WTC11 (cell line): ENCODE data around the gene F10. TPM values are rescaled to one million over a fixed set of nuclear protein-coding genes. Genes with fewer than 3 reads are reported as not detected.
A peak's percentile ranks its signal among the peaks of the same experiment; 100 is the strongest.

Experiments
- ATAC-seq: fragments of 200-7000 bp; cut with Tn5 transposase; 2 replicates; pipeline ENCODE4 v1.10.0; 2021; ENCODE audit warnings: mild to moderate bottlenecking, moderate library complexity
- CTCF ChIA-PET: fragments of 300-600 bp; sonication (Branson Sonifier 250); formaldehyde crosslinking; loops from one replicate; lab custom pipeline; 2021; ENCODE audit warnings: antibody characterized with exemption; lab: Charles Lee
- POLR2A ChIA-PET: fragments of 350-600 bp; sonication (Branson Sonifier 250); formaldehyde crosslinking; loops from one replicate; lab custom pipeline; 2021; ENCODE audit warnings: antibody characterized with exemption; lab: Charles Lee
- DNase-seq: peaks from one replicate; pipeline ENCODE4 v3.0.0; 2021; ENCODE audit warnings: low spot score
- H3K27ac Mint-ChIP-seq: 2 replicates; pipeline ENCODE4 v1.8.0; 2021; ENCODE audit warnings: mixed read lengths
- H3K27me3 Mint-ChIP-seq: 2 replicates; pipeline ENCODE4 v1.8.0; 2021; ENCODE audit warnings: low read depth, mild to moderate bottlenecking, moderate library complexity, mixed read lengths
- H3K36me3 Mint-ChIP-seq: 2 replicates; pipeline ENCODE4 v1.8.0; 2021; ENCODE audit warnings: mixed read lengths
- H3K4me1 Mint-ChIP-seq: 2 replicates; pipeline ENCODE4 v1.8.0; 2022; ENCODE audit warnings: mixed read lengths
- H3K4me3 Mint-ChIP-seq: 2 replicates; pipeline ENCODE4 v1.8.0; 2021; ENCODE audit warnings: mild to moderate bottlenecking, moderate library complexity, mixed read lengths
- H3K9me3 Mint-ChIP-seq: 2 replicates; pipeline ENCODE4 v1.8.0; 2021; ENCODE audit warnings: mixed read lengths
- GABPB1 ChIP-seq: sonication (generic); formaldehyde crosslinking; IDR thresholded peaks from 2 replicates; pipeline ENCODE4 v1.8.1; 2023; ENCODE audit warnings: mild to moderate bottlenecking, missing genetic modification reagents
- MAX ChIP-seq: sonication (generic); formaldehyde crosslinking; IDR thresholded peaks from 2 replicates; pipeline ENCODE4 v1.8.0; 2022; ENCODE audit warnings: mild to moderate bottlenecking, missing genetic modification reagents
- RELA ChIP-seq: sonication (generic); formaldehyde crosslinking; IDR thresholded peaks from 2 replicates; pipeline ENCODE4 v1.8.1; 2022; ENCODE audit warnings: missing genetic modification reagents, mild to moderate bottlenecking, borderline replicate concordance
- SMAD3 ChIP-seq: sonication (generic); formaldehyde crosslinking; IDR thresholded peaks from 2 replicates; pipeline ENCODE4 v1.8.0; 2022; ENCODE audit warnings: missing genetic modification reagents, mild to moderate bottlenecking, borderline replicate concordance
- TEAD4 ChIP-seq: sonication (generic); formaldehyde crosslinking; IDR thresholded peaks from 2 replicates; pipeline ENCODE4 v1.8.0; 2022; ENCODE audit warnings: mild to moderate bottlenecking, missing genetic modification reagents
- ZNF138 ChIP-seq: sonication (generic); formaldehyde crosslinking; conservative IDR thresholded peaks from 2 replicates; pipeline ENCODE4 v1.8.1; 2022; ENCODE audit warnings: mild to moderate bottlenecking, moderate library complexity, missing genetic modification reagents
- ZNF512 ChIP-seq: sonication (generic); formaldehyde crosslinking; IDR thresholded peaks from 2 replicates; pipeline ENCODE4 v1.8.1; 2022; ENCODE audit warnings: missing genetic modification reagents, borderline replicate concordance
- total RNA-seq: library from RNA; stranded (reverse); gene quantifications from 3 replicates; pipeline ENCODE4 v1.2.3, GENCODE V29; 2021
- TF ChIP-seq, protein P1 (sequence below): fragments of 250-450 bp; sonication (Bioruptor Pico); IDR thresholded peaks from 2 replicates; pipeline ENCODE4 v2.1.2; 2022; ENCODE audit warnings: mild to moderate bottlenecking, moderate library complexity
- TF ChIP-seq, protein P2 (sequence below): sonication (generic); formaldehyde crosslinking; IDR thresholded peaks from 2 replicates; pipeline ENCODE4 v1.8.0; 2023; ENCODE audit warnings: mild to moderate bottlenecking, missing genetic modification reagents
- TF ChIP-seq, protein P3 (sequence below): sonication (generic); formaldehyde crosslinking; IDR thresholded peaks from 2 replicates; pipeline ENCODE4 v1.8.0; 2023; ENCODE audit warnings: missing genetic modification reagents
- TF ChIP-seq, protein P4 (sequence below): sonication (generic); formaldehyde crosslinking; IDR thresholded peaks from 2 replicates; pipeline ENCODE4 v1.8.1; 2022; ENCODE audit warnings: low read depth, missing genetic modification reagents, borderline replicate concordance
- TF ChIP-seq, protein P5 (sequence below): sonication (generic); formaldehyde crosslinking; IDR thresholded peaks from 2 replicates; pipeline ENCODE4 v1.8.1; 2023; ENCODE audit warnings: mild to moderate bottlenecking, missing genetic modification reagents
- TF ChIP-seq, protein P6 (sequence below): sonication (generic); formaldehyde crosslinking; IDR thresholded peaks from 2 replicates; pipeline ENCODE4 v1.8.1; 2023; ENCODE audit warnings: mild to moderate bottlenecking, moderate library complexity, missing genetic modification reagents

The F10 gene
- total RNA-seq, 1 experiment from 2014 or later, result 0.87 TPM

DNA sequence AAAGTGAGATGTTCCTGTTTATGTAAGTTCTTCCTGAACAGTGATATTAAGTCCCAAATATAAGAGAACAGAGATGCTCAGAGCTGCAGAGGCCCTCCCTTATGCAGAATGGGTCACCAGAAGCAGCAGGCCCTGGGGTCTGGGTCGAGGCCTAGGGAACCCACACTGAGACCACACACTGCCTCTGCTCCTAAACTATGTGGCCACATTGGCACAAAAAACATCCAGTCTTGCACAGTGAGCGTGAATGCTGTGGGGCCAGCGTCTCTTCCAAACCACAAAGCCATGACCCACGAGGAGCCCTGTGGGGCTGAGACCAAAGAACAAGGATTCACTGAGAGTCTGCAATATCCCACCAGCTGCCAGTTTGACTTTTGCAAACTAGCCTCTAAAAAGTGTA, 59.4 kb downstream of the F10 start:
- POLR2A ChIA-PET, result no interaction called here

DNA sequence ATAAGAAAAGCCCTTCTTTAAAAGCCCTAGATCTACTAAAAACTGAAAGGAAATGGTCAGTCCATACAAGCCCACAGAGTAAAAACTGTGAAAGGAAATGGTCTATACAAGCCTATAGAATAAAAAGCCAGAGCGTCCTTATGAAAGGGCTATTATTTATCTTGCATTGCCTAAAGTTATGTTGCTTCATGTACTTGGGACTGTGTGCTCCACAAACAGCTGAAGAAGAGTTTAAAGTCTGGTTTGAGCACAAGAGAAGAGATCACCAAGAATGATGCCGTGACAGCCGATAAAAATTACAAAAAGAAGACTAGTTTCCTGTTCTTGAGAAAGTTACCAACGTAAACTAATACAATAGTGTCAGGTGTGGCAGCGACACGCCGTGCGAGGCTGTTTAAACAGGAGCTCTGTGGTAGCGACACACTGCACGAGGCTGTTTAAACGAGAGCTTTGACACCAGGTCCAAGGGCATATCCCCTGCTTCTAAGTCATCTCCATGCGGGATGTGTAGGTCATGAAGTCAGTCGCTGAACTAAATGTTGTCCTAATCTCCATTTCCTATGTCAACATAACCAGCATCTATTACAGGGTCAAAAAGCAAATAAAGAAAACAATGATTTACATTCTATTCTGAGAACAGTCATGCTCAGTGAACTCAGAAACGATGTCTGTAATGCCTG, 61.0 kb downstream of the F10 start:
- Mint-ChIP-seq H3K9me3 (no peaks in the 10 kb centered on the region), H3K27me3 (no peaks in the 10 kb centered on the region), H3K27ac (no peak overlapping the region), H3K36me3 (peaks cover 69% of the 10 kb centered on the region), H3K4me3 (no peak overlapping the region), H3K4me1 (peaks cover 16% of the 10 kb centered on the region)
- ATAC-seq (no peak), DNase-seq (no peak)
- TF ChIP-seq GABPB1 (CRISPR knock-in tag), result peak; percentile 69; the same call in 1 of the 2 replicates
- no peak for TF ChIP-seq SMAD3 (CRISPR knock-in tag)
- ChIA-PET CTCF (no interaction called here), POLR2A (no interaction called here)

More for the DNA sequence above, 59.4 kb downstream of the F10 start:
- CTCF ChIA-PET, result no interaction called here
- Mint-ChIP-seq H3K36me3 (peaks cover 65% of the 10 kb centered on the region), H3K27me3 (no peaks in the 10 kb centered on the region), H3K4me3 (no peak overlapping the region), H3K27ac (no peak overlapping the region)
- DNase-seq, result no peak
- ATAC-seq, result no peak
- TF ChIP-seq TEAD4, result no peak
- TF ChIP-seq, protein P1, sequence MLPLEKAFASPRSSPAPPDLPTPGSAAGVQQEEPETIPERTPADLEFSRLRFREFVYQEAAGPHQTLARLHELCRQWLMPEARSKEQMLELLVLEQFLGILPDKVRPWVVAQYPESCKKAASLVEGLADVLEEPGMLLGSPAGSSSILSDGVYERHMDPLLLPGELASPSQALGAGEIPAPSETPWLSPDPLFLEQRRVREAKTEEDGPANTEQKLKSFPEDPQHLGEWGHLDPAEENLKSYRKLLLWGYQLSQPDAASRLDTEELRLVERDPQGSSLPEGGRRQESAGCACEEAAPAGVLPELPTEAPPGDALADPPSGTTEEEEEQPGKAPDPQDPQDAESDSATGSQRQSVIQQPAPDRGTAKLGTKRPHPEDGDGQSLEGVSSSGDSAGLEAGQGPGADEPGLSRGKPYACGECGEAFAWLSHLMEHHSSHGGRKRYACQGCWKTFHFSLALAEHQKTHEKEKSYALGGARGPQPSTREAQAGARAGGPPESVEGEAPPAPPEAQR (CRISPR knock-in tag), result no peak
- no peak for TF ChIP-seq MAX
- no peak for TF ChIP-seq ZNF138
- TF ChIP-seq, protein P2, sequence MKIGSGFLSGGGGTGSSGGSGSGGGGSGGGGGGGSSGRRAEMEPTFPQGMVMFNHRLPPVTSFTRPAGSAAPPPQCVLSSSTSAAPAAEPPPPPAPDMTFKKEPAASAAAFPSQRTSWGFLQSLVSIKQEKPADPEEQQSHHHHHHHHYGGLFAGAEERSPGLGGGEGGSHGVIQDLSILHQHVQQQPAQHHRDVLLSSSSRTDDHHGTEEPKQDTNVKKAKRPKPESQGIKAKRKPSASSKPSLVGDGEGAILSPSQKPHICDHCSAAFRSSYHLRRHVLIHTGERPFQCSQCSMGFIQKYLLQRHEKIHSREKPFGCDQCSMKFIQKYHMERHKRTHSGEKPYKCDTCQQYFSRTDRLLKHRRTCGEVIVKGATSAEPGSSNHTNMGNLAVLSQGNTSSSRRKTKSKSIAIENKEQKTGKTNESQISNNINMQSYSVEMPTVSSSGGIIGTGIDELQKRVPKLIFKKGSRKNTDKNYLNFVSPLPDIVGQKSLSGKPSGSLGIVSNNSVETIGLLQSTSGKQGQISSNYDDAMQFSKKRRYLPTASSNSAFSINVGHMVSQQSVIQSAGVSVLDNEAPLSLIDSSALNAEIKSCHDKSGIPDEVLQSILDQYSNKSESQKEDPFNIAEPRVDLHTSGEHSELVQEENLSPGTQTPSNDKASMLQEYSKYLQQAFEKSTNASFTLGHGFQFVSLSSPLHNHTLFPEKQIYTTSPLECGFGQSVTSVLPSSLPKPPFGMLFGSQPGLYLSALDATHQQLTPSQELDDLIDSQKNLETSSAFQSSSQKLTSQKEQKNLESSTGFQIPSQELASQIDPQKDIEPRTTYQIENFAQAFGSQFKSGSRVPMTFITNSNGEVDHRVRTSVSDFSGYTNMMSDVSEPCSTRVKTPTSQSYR, result no peak
- TF ChIP-seq, all 79 proteins: peak for 0
- Mint-ChIP-seq H3K4me1 (peaks cover 16% of the 10 kb centered on the region), H3K9me3 (no peaks in the 10 kb centered on the region)

- no peak overlapping the region for H3K4me3 Mint-ChIP-seq
- ChIA-PET CTCF (no interaction called here), POLR2A (no interaction called here)
- DNase-seq (no peak), ATAC-seq (no peak)
- no peaks in the 10 kb centered on the region for H3K9me3 Mint-ChIP-seq
- peaks cover 69% of the 10 kb centered on the region for H3K36me3 Mint-ChIP-seq
- peak overlapping the region; percentile 82 for H3K27ac Mint-ChIP-seq
- H3K4me1 Mint-ChIP-seq, result peaks cover 10% of the 10 kb centered on the region
- H3K27me3 Mint-ChIP-seq, result no peaks in the 10 kb centered on the region
- TF ChIP-seq RELA (CRISPR knock-in tag) (no peak), ZNF512 (CRISPR knock-in tag) (no peak), GABPB1 (CRISPR knock-in tag) (no peak)
- TF ChIP-seq, protein P3, sequence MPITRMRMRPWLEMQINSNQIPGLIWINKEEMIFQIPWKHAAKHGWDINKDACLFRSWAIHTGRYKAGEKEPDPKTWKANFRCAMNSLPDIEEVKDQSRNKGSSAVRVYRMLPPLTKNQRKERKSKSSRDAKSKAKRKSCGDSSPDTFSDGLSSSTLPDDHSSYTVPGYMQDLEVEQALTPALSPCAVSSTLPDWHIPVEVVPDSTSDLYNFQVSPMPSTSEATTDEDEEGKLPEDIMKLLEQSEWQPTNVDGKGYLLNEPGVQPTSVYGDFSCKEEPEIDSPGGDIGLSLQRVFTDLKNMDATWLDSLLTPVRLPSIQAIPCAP (CRISPR knock-in tag), result no peak
- TF ChIP-seq, protein P4, sequence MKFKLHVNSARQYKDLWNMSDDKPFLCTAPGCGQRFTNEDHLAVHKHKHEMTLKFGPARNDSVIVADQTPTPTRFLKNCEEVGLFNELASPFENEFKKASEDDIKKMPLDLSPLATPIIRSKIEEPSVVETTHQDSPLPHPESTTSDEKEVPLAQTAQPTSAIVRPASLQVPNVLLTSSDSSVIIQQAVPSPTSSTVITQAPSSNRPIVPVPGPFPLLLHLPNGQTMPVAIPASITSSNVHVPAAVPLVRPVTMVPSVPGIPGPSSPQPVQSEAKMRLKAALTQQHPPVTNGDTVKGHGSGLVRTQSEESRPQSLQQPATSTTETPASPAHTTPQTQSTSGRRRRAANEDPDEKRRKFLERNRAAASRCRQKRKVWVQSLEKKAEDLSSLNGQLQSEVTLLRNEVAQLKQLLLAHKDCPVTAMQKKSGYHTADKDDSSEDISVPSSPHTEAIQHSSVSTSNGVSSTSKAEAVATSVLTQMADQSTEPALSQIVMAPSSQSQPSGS (CRISPR knock-in tag), result no peak
- TF ChIP-seq, protein P5, sequence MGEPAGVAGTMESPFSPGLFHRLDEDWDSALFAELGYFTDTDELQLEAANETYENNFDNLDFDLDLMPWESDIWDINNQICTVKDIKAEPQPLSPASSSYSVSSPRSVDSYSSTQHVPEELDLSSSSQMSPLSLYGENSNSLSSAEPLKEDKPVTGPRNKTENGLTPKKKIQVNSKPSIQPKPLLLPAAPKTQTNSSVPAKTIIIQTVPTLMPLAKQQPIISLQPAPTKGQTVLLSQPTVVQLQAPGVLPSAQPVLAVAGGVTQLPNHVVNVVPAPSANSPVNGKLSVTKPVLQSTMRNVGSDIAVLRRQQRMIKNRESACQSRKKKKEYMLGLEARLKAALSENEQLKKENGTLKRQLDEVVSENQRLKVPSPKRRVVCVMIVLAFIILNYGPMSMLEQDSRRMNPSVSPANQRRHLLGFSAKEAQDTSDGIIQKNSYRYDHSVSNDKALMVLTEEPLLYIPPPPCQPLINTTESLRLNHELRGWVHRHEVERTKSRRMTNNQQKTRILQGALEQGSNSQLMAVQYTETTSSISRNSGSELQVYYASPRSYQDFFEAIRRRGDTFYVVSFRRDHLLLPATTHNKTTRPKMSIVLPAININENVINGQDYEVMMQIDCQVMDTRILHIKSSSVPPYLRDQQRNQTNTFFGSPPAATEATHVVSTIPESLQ, result no peak
- TF ChIP-seq, protein P6, sequence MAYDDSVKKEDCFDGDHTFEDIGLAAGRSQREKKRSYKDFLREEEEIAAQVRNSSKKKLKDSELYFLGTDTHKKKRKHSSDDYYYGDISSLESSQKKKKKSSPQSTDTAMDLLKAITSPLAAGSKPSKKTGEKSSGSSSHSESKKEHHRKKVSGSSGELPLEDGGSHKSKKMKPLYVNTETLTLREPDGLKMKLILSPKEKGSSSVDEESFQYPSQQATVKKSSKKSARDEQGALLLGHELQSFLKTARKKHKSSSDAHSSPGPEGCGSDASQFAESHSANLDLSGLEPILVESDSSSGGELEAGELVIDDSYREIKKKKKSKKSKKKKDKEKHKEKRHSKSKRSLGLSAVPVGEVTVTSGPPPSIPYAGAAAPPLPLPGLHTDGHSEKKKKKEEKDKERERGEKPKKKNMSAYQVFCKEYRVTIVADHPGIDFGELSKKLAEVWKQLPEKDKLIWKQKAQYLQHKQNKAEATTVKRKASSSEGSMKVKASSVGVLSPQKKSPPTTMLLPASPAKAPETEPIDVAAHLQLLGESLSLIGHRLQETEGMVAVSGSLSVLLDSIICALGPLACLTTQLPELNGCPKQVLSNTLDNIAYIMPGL (CRISPR knock-in tag), result no peak
These were observed 62.2 kb downstream of the F10 start for GRCh38 chr13:113184568-113185440.
